Stimulated activated CD4-positive, alpha-beta T cell treated with anti-CD3 and anti-CD28 coated beads, Interleukin-4, amount 100 ng/mL, for 4 hours (primary cell): Measurements from ENCODE around the gene CHST7.

Experiments used
- DNase-seq, 2 experiments: peaks; one replicate each; pipeline ENCODE4 v3.0.0-alpha.2; 2020

CHST7 gene

DNA sequence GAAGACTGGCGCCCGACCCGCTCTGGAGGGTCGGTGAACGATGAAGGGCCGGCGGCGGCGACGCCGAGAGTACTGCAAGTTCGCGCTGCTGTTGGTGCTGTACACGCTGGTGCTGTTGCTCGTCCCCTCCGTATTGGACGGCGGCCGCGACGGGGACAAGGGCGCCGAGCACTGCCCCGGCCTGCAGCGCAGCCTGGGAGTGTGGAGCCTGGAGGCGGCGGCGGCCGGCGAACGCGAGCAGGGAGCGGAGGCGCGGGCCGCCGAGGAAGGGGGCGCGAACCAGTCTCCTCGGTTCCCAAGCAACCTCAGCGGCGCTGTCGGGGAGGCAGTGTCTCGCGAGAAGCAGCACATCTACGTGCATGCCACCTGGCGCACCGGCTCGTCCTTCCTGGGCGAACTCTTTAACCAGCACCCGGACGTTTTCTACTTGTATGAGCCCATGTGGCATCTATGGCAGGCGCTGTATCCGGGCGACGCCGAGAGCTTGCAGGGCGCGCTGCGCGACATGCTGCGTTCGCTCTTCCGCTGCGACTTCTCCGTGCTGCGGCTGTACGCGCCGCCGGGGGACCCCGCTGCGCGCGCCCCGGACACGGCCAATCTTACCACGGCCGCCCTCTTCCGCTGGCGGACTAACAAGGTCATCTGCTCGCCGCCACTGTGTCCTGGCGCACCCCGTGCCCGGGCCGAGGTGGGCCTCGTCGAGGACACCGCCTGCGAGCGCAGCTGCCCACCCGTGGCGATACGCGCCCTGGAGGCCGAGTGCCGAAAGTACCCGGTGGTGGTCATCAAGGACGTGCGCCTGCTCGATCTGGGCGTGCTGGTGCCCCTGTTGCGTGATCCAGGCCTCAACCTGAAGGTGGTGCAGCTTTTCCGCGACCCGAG is 568 bp downstream of the CHST7 start:
- DNase-seq: peak; percentile 46 to 64

DNA sequence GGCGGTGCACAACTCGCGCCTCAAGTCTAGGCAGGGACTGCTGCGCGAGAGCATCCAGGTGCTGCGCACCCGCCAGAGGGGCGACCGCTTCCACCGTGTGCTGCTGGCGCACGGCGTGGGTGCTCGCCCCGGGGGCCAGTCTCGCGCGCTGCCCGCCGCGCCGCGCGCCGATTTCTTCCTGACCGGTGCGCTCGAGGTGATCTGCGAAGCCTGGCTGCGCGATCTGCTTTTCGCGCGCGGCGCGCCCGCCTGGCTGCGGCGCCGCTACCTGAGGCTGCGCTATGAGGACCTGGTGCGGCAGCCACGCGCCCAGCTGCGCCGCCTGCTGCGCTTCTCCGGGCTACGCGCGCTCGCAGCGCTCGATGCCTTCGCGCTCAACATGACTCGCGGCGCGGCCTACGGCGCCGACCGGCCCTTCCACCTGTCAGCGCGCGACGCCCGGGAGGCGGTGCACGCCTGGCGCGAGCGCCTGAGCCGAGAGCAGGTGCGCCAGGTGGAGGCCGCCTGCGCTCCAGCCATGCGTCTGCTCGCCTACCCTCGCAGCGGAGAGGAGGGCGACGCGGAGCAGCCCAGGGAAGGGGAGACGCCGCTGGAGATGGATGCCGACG is 1.3 kb downstream of the CHST7 start:
- peak; percentile 27 to 45 for DNase-seq

GRCh38 chrX:46575586-46575985 is 2.0 kb downstream of the CHST7 start:
- DNase-seq: no peak

DNA sequence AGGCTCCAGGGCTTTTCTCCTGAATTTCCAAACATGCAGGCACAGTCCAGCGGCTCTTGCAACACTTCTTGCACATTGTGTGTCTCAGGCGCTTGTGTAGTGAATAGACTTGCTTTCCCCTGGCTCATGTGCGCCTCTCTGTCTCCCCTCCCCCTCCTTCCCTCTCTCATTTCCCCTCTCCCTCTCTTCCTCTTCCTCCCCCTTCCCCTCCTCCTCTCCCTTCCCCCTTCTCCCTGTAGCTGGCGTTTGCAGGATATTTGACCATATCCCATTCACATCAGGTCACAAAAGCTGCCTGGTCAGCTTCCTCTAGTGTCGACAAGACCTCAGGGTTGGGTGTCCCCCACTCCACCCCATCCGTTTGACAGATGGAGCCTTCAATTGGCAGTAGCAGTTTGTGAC is 2.4 kb downstream of the CHST7 start:
- no peak for DNase-seq

DNA sequence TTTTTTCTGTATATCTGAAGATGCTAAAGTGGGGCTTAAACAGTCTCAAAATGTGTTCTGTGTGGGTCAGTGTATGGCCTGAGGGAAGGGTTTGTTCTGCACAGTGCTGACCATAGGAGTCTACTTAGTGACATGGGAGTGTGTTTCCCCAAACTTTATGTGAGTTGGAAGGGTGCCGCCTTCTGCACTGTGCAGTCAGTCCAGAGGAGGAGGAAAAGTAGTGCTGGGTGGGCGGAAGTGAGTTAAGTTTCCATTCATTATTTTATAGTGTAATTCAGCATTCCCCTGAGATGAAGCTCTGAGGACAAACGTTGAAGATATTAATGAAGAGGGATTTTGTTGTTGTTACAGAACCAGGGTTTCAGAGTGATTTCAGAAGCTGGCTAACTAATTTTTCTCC is 2.9 kb downstream of the CHST7 start:
- DNase-seq: no peak

- no peak for DNase-seq
Measured at GRCh38 chrX:46577221-46578005, 3.8 kb downstream of the CHST7 start.

GRCh38 chrX:46579250-46579649 is 5.7 kb downstream of the CHST7 start:
- no peak for DNase-seq

DNA sequence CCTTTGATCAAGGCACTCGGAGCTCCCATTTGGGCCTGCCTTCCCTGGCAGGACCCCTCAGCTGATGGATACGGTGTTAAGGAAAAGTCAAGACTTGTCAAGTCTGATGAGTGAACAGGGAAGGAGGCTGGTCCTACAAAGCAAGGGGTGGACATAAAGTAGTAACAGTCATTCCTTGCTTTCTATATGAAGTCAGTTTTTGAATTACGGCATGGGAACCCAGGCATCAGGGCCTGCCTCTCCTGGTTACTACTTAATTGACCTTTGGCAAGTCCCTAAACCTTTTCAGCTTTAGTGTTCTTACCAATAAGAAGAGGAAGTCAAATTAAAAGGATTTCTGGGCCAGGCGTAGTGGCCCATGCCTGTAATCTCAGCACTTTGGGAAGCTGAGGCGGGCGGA is 7.0 kb downstream of the CHST7 start:
- DNase-seq: no peak

DNA sequence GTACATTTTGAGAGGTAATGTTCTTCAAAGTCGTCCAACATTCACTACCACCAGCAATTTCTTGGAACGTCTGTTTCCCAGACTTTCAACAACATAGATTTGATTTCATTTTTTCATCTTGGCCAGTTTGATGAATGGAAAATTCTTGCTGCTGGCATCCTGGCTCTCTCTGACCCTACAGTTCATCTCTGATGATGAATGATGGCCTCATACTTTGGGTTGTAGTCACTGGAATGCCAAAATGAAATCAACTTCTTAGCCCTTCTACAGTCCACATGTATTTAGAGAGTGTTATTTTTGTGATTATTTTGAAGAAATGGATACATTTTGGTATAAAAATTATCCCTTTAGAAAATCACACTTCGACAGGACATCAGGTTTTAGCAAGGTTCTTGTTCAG is 8.8 kb downstream of the CHST7 start:
- no peak for DNase-seq

- DNase-seq: no peak
Measured at GRCh38 chrX:46582966-46583365, 9.4 kb downstream of the CHST7 start.

GRCh38 chrX:46584736-46585135 is 11.2 kb downstream of the CHST7 start:
- no peak for DNase-seq

GRCh38 chrX:46587158-46587557 is 13.6 kb downstream of the CHST7 start:
- no peak for DNase-seq

DNA sequence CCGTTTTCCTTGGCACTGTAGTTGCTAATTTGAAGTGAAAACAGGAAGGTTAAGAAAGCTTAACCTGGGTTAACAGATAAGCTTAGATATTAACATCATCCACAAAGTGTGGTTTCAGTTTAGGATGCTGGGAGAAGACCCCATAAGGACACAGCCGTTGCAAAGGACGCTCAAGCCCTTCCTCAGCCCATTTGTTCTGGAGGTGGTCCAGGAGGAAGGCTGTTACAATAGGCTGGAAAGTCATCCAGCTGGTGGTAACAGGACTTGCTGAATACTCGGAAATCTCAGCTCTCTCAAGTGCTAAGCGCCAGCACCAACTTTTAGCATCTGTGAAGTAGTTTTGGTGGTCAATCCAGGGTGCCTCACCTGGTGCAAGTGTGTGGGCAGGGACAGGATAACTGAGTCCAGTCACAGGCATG is 14.2 kb downstream of the CHST7 start:
- no peak for DNase-seq

DNA sequence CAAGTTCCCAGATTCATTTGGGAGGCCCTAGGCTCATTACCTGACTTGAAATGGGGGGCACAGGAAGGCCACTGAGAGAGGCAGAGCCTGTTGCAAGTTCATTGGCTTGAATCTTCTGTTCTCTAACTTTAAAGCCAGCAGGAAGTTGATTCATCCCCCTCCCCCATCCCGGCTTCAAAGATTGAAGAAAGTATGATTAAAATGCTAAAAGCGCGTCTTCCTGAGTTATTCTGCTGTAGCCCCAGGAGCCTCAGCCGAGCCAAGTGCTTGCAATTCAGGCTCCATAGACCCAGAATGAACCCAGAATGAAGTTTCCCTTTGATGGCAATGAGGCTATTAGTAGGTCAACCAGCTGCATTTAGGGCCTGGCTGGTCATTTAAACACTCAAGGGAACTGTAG is 14.7 kb downstream of the CHST7 start:
- peak in 1 of 2 experiments; percentile 44 for DNase-seq

DNA sequence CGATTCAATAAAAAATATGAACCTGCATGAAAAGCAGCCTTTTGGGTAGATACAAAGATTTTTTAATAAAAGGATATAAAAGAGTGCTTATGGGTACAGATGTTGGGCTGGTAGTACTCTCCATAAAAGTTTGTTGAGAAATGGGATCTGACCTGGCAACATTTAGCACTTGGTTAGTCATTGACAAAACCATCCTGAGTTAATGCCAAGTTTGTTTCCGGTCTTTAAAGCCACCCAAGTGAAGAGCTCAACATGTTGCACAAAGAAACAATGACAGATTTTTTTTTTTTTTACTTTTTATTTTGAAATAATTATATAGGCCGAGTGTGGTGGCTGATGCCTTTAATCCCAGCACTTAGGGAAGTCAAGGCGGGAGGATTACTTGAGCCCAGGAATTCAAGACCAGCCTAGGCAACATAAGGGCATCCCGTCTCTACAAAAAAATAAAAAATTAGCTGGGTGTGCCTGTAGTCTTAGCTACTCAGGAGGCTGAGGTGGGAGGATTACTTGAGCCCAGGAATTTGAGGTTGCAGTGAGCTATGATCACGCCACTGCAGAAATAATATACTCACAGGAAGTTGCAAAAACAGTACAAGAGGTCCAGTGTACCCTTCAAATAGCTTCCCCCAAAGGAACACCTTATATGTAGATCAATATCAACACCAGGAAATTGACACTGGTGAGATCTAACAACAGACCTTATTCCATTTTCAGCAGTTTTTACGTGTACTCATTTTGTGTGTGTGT is 16.6 kb downstream of the CHST7 start:
- DNase-seq: no peak

GRCh38 chrX:46595084-46595483 is 21.5 kb downstream of the CHST7 start:
- DNase-seq: no peak

DNA sequence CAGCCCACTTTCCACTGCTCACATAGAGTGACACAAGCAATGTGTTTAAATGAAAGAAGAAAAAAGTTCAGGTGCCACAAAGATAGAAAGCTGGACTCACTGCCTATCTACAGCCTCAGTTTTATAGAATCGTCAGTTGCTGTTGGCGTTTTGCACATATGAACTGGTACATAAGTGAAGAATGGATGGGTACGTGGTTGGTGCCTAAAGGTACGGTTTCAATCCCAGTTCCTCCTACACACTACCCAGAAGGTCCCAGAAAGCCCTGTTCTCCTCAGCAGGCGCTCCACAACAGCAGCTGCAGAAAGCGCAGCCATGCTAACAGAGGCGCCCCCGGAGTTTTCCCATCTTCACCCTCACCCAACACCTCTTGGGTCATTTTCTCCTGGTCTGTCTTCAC is 23.6 kb downstream of the CHST7 start:
- no peak for DNase-seq

GRCh38 chrX:46597771-46598170 is 24.2 kb downstream of the CHST7 start:
- no peak for DNase-seq

- DNase-seq: no peak
Measured at GRCh38 chrX:46599051-46599560, 25.5 kb downstream of the CHST7 start.

GRCh38 chrX:46601283-46601682 is 27.7 kb downstream of the CHST7 start:
- no peak for DNase-seq

DNA sequence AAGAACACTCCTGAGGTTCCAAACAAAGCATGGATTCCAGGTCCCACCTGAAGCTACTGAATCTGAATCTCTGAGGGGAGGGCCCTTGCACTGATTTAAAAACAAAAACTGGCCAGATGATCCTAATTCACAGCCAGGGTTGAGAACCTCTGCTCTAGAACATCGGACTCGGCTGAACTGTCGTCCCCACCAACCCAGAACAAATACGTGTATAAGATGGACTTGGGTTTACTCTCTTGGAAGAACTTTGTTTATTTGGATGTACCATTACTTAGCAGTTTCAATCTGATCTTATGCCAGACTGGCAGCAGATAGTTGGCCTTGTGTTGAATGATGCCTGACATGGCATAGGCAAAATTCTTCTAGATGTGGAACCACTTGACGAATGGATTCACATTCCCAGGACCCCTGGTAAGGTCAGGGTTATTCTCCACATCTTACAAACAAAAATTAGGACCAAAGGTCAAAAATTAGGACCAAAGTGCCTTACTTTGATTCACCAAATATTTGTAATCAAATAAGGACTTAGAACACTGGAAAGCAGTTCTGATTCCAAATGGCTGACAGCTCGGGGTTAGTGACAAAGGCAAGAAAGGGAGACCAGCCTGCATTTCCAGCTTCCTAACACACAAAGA is 29.0 kb downstream of the CHST7 start:
- no peak for DNase-seq

- DNase-seq: no peak
Measured at GRCh38 chrX:46607916-46608315, 34.4 kb downstream of the CHST7 start.
